ENCODE data around the gene ALDH7A1. TPM values are rescaled to one million over a fixed set of nuclear protein-coding genes. Genes with fewer than 3 reads are reported as not detected.
A peak's percentile ranks its signal among the peaks of the same experiment; 100 is the strongest.

ALDH7A1 gene
- total RNA-seq, 1 donor from 2014 or later: 44.2 TPM

DNA sequence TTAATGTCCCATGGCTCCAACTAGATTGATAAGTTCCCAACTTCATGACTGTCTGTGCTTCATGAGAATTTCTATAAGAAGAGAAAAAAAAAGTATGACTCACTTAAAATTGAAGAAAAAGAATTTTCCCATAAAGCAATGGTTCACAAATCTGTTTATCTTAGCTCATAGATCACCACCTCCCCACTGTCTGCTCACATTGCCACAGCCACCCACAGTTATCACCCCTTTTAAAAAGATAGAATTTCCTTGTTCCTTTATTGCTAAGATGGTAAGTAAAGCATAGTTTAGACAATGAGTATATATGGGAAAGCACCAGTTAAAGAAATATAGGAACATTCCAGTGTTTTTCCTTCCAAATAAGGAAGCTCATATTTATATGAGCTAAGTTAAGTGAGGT lies 67.1 kb downstream of the ALDH7A1 start:
- Histone ChIP-seq H3K27me3 (ENCODE audit: control insufficient read depth, insufficient read depth, low read length) (no peaks in the 10 kb centered on the region), H3K4me3 (ENCODE audit: low read depth, low read length) (no peak overlapping the region), H3K36me3 (ENCODE audit: control insufficient read depth, insufficient read depth, low read length) (no peaks in the 10 kb centered on the region)
- FAIRE-seq: no peak
- DNase-seq (ENCODE audit: low read depth): peak; percentile 61
- TF ChIP-seq, protein P1, sequence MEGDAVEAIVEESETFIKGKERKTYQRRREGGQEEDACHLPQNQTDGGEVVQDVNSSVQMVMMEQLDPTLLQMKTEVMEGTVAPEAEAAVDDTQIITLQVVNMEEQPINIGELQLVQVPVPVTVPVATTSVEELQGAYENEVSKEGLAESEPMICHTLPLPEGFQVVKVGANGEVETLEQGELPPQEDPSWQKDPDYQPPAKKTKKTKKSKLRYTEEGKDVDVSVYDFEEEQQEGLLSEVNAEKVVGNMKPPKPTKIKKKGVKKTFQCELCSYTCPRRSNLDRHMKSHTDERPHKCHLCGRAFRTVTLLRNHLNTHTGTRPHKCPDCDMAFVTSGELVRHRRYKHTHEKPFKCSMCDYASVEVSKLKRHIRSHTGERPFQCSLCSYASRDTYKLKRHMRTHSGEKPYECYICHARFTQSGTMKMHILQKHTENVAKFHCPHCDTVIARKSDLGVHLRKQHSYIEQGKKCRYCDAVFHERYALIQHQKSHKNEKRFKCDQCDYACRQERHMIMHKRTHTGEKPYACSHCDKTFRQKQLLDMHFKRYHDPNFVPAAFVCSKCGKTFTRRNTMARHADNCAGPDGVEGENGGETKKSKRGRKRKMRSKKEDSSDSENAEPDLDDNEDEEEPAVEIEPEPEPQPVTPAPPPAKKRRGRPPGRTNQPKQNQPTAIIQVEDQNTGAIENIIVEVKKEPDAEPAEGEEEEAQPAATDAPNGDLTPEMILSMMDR (IDR thresholded peaks at IDR 0.05; ENCODE audit: insufficient read depth, low read length, severe bottlenecking): no peak

DNA sequence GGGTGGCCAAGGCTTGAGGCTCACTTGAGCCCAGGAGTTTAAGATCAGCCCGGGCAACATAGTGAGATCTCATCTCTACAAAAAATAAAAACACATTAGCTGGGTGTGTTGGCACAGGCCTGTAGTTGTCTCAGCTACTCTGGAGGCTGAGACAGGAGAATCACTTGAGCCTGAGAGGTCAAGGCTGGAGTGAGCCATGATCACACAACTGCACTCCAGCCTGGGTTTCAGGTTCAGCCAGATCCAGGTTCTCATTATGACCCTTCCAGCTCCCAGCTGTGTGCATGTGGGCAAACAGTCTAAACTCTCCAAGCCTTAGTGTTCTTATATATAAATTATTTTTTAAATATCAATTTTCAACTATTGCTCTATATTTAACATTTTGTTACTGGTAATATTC lies 67.9 kb downstream of the ALDH7A1 start:
- no peaks in the 10 kb centered on the region for H3K27me3 ChIP-seq (ENCODE audit: control insufficient read depth, insufficient read depth, low read length)
- FAIRE-seq (no peak), DNase-seq (ENCODE audit: low read depth) (no peak)
- H3K36me3 ChIP-seq (ENCODE audit: control insufficient read depth, insufficient read depth, low read length): no peaks in the 10 kb centered on the region
- TF ChIP-seq, protein P1 (IDR thresholded peaks at IDR 0.05; ENCODE audit: insufficient read depth, low read length, severe bottlenecking): no peak
- no peak overlapping the region for H3K4me3 ChIP-seq (ENCODE audit: low read depth, low read length)

DNA sequence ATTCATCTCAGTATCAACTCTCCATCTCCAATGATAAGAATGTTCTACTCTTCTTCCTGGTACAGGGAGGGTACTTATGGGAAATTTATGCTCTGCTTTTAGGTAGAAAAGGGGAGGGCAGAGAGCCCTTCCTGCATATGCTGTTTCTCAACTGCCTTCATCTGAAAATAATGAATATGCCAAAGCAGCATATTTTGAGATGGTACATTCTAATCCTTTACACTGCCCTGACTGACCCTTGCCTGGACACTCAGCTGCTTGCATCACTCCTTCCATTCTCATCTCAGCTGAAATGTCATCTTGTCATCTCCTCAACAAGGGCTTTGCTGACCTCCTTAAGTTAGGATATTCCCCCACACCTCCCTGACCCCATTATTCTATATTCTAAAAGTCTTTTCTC lies 68.5 kb downstream of the ALDH7A1 start:
- TF ChIP-seq, protein P1 (IDR thresholded peaks at IDR 0.05; ENCODE audit: insufficient read depth, low read length, severe bottlenecking): no peak
- Histone ChIP-seq H3K36me3 (ENCODE audit: control insufficient read depth, insufficient read depth, low read length) (no peaks in the 10 kb centered on the region), H3K4me3 (ENCODE audit: low read depth, low read length) (no peak overlapping the region), H3K27me3 (ENCODE audit: control insufficient read depth, insufficient read depth, low read length) (no peaks in the 10 kb centered on the region)
- no peak for DNase-seq (ENCODE audit: low read depth)
- no peak for FAIRE-seq

DNA sequence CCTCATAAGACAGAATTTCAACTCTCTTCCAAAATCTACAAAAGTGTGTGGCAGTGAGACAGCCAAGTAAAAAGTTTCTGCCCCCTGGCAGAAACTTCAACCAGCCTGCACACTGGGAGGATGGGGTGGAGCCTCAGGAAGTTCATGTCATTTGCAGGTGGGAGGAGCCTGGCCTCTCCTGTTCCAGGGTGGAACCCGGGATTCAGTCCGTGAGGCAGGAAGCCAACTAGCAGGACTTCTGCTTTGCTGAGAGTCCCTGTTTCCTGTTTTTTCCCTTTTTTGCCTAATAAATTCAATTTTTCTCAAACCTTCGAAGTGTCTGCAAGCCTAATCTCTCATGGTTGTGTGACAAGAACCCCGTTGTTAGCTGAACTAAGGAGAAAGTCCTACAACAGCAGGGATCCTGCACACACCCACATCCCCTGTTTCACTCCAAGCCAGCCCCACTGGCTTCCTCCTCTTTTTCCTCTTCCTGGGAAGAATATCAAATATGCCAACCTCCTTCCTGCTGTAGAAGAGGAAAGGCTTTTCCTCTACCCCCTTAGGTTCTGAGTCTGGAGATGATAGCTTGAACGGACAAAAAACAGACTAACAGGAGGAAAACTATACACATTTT lies 69.3 kb downstream of the ALDH7A1 start:
- no peaks in the 10 kb centered on the region for H3K36me3 ChIP-seq (ENCODE audit: control insufficient read depth, insufficient read depth, low read length)
- DNase-seq (ENCODE audit: low read depth) (peak; percentile 48), FAIRE-seq (no peak)
- H3K4me3 ChIP-seq (ENCODE audit: low read depth, low read length): no peak overlapping the region
- no peaks in the 10 kb centered on the region for H3K27me3 ChIP-seq (ENCODE audit: control insufficient read depth, insufficient read depth, low read length)
- TF ChIP-seq, protein P1 (IDR thresholded peaks at IDR 0.05; ENCODE audit: insufficient read depth, low read length, severe bottlenecking): no peak

DNA sequence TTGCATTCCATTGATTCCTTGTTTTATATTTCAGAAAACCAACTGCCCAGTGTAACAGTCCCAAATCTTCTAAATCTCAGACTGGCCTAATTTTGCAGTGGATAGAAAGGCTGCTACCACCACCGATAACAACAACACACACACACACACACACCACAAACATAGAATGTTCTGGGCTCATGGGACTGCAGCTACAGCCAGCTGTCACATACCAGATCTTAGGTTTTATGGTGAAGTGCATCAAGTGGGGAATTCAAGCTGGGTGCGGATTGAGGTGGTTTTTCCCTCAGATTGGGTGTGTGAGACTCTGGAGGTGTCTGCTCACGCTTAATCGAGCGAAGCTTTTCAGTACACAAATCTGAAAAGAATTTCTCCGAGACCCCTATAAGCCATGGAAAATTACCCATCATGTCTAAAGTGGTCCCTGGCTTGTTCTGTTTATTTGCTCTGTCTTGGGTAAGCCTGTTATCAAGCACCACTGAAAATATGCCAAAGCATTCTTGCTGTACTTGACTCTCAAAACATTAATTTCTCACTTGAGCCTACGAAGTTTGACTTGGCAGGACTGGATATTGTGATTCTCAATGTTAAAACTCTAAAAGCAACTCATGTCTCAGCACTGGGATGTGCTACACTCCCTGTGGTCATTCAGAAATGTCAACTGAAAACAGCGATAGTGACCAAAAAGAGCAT lies 71.1 kb downstream of the ALDH7A1 start:
- no peak for FAIRE-seq
- no peaks in the 10 kb centered on the region for H3K27me3 ChIP-seq (ENCODE audit: control insufficient read depth, insufficient read depth, low read length)
- DNase-seq (ENCODE audit: low read depth): no peak
- TF ChIP-seq, protein P1 (IDR thresholded peaks at IDR 0.05; ENCODE audit: insufficient read depth, low read length, severe bottlenecking): no peak
- no peak overlapping the region for H3K4me3 ChIP-seq (ENCODE audit: low read depth, low read length)
- no peaks in the 10 kb centered on the region for H3K36me3 ChIP-seq (ENCODE audit: control insufficient read depth, insufficient read depth, low read length)

All from bronchial epithelial cell (primary cell).